Epithelial cell of proximal tubule (primary cell): ENCODE measurements around the gene PPP1R1C. TPM values are rescaled to one million over a fixed set of nuclear protein-coding genes. Genes with fewer than 3 reads are reported as not detected.

Experiments used
- DNase-seq: peaks from one replicate; pipeline ENCODE4 v3.0.0-alpha.2; 2011; ENCODE audit warnings: low read depth
- H3K4me3 ChIP-seq: 2 replicates; pipeline ENCODE4 v1.5.1; 2011; ENCODE audit warnings: low read depth, mild to moderate bottlenecking, low read length
- CTCF ChIP-seq: conservative IDR thresholded peaks from 2 replicates; pipeline ENCODE4 v1.5.1; 2012; ENCODE audit warnings: low read depth, mild to moderate bottlenecking, low read length
- total RNA-seq: library from RNA; depleted of rRNA; stranded (reverse); fragments of >200 nt; gene quantifications from 2 replicates; pipeline ENCODE4 v1.2.3, GENCODE V29; 2015

Gene PPP1R1C
- total RNA-seq, 1 donor from 2014 or later, result 0.35 TPM

GRCh38 chr2:182144776-182145165 is 159.1 kb downstream of the PPP1R1C start:
- no peak overlapping the region for H3K4me3 ChIP-seq
- TF ChIP-seq CTCF, result no peak
- DNase-seq, result no peak

- no peak for TF ChIP-seq CTCF
- no peak for DNase-seq
- H3K4me3 ChIP-seq, result no peak overlapping the region
Measured at GRCh38 chr2:182148344-182148743, 162.7 kb downstream of the PPP1R1C start.

GRCh38 chr2:182163878-182164277 is 178.2 kb downstream of the PPP1R1C start:
- H3K4me3 ChIP-seq, result no peak overlapping the region
- no peak for DNase-seq
- no peak for TF ChIP-seq CTCF

- DNase-seq, result no peak
- no peak for TF ChIP-seq CTCF
- no peak overlapping the region for H3K4me3 ChIP-seq
Measured at GRCh38 chr2:182164686-182165085, 179.0 kb downstream of the PPP1R1C start.

GRCh38 chr2:182165202-182165601 is 179.5 kb downstream of the PPP1R1C start:
- no peak for DNase-seq
- TF ChIP-seq CTCF, result no peak

GRCh38 chr2:182166406-182166805 is 180.8 kb downstream of the PPP1R1C start:
- no peak overlapping the region for H3K4me3 ChIP-seq
- no peak for DNase-seq
- no peak for TF ChIP-seq CTCF

More at GRCh38 chr2:182165202-182165601, 179.5 kb downstream of the PPP1R1C start:
- H3K4me3 ChIP-seq, result no peak overlapping the region

- no peak for TF ChIP-seq CTCF
- no peak overlapping the region for H3K4me3 ChIP-seq
- DNase-seq, result no peak
Measured at GRCh38 chr2:182166841-182167240, 181.2 kb downstream of the PPP1R1C start.
